ENCODE results near the gene ATP5F1E.

DNA sequence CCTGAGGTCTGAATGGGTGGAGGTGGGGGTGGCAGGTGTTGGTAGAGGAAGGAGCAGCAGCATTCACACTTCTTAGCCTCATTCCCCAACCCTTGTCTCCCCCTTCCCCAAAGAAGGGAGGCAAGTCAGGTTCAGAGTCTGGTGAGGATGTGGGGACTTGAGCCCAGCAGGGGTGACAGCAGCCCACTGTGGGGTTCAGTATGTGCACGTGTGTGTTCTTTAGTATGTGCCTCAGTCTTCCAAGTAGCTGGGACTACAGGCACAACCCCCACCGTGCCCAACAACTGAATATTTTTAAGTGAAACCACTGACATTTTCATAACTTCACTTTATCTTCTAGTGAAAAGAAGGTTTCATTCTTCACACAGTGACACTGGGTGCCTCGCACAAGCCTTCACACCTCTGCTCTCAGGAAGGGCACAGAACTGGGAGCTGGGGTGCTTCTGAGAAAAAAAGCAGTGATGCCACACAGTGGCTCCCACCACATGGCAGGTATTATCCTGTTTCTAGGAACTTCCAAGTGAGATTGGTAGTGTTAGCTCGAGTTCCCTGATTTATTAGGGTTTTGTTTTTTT, 43.9 kb upstream of the ATP5F1E start:
- TF ChIP-seq POLR2AphosphoS5 (IDR thresholded peaks at IDR 0.05): no peak
- TF ChIP-seq, protein P1, sequence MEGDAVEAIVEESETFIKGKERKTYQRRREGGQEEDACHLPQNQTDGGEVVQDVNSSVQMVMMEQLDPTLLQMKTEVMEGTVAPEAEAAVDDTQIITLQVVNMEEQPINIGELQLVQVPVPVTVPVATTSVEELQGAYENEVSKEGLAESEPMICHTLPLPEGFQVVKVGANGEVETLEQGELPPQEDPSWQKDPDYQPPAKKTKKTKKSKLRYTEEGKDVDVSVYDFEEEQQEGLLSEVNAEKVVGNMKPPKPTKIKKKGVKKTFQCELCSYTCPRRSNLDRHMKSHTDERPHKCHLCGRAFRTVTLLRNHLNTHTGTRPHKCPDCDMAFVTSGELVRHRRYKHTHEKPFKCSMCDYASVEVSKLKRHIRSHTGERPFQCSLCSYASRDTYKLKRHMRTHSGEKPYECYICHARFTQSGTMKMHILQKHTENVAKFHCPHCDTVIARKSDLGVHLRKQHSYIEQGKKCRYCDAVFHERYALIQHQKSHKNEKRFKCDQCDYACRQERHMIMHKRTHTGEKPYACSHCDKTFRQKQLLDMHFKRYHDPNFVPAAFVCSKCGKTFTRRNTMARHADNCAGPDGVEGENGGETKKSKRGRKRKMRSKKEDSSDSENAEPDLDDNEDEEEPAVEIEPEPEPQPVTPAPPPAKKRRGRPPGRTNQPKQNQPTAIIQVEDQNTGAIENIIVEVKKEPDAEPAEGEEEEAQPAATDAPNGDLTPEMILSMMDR (IDR thresholded peaks at IDR 0.05): no peak
- no peak for TF ChIP-seq EP300 (IDR thresholded peaks at IDR 0.05)
- TF ChIP-seq POLR2A (IDR thresholded peaks at IDR 0.05): no peak

All from upper lobe of left lung (tissue), 4 donors.